Measurements from ENCODE around the gene MRNIP.
"Not testable (repeated sequence)": the region's sequence is repeated elsewhere in the genome, so short reads cannot be mapped to it uniquely, and the experiment has no call there.

MRNIP gene

GRCh38 chr5:179837076-179838011 is 21.3 kb downstream of the MRNIP start:
- no peak for DNase-seq

GRCh38 chr5:179836225-179837019 is 22.2 kb downstream of the MRNIP start:
- DNase-seq, result no peak

- not testable (repeated sequence) for DNase-seq
Observed at GRCh38 chr5:179834871-179835270, 23.7 kb downstream of the MRNIP start.

GRCh38 chr5:179834120-179834519 is 24.5 kb downstream of the MRNIP start:
- no peak for DNase-seq

DNA sequence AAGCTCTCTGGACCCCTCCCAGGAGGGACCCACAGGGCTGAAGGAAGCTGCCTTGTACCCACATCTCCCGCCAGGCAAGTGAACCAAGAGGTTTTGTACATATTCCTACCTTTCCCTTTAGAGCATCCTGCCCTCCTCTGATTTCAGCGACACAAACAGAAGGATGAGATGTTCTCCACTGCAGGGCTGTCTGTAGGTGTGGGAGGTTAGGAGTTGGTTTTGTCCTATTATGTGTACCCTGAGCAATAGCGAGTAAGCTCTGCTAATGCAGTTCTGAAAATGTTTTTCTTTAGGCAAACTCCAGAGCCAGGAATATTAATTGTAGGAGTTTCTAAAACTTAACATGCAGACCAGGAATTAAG is 24.9 kb downstream of the MRNIP start:
- DNase-seq, result no peak

DNA sequence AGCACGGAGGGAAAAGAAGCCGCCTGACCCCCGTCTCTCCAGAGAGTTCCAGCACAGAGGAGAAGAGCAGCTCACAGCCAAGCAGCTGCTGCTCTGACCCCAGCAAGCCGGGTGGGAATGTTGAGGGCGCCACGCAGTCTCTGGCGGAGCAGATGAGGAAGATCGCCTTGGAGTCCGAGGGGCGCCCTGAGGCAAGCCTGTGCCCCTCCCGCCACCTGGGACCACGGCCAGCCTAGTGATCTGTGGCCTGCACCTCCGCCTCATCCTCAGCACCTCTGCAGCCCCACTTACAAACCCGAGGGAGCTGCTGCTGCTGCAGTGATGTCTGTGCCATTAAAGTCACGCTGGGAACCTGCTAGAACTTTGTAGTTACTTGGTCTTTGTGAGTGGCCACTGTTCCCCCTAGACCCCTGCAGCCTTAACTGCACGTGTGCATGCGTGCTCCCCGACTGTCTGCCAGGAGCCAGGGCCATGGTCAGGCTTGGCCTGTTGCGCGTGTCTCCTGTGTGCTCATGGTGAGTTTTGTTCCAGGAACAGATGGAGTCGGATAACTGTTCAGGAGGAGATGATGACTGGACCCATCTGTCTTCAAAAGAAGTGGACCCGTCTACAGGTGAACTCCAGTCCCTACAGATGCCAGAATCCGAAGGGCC is 25.4 kb downstream of the MRNIP start:
- DNase-seq, result no peak

DNA sequence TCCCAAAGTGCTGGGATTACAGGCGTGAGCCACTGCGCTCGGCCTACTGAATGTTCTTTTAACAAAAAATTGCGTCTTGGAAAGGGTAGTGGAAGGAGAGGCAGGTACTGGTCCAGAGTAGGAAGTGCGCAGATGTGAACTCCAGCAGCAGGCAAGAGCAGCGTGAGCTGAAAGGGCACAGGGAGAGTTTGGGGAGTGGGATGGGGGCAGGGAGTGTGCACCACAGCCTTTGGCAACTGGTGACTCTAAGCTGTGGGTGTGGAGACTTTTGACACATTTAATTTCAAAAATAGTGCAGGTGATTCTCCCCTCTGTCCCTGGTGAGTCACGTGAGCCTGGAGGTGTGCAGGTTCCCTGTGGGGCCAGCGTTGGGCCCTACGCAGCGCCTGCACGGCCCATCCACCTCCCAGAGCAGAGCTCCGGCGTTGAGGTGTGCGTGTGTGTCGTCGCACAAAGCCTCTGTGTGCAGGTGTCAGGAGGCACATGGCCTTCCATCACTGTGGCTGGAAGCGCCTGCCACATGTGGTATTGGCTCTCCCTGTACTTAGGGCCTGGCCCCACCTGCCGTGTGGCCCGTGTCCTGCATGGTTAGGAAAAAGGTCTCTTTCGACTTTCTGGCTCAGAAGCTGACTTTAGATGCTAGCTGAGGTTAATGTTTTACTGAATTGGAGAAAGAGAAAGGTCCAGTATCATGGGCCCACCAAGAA is 26.4 kb downstream of the MRNIP start:
- DNase-seq, result no peak

- DNase-seq, result no peak
Observed at GRCh38 chr5:179830818-179831468, 27.7 kb downstream of the MRNIP start.

- DNase-seq, result no peak
Observed at GRCh38 chr5:179829732-179830435, 28.7 kb downstream of the MRNIP start.

DNA sequence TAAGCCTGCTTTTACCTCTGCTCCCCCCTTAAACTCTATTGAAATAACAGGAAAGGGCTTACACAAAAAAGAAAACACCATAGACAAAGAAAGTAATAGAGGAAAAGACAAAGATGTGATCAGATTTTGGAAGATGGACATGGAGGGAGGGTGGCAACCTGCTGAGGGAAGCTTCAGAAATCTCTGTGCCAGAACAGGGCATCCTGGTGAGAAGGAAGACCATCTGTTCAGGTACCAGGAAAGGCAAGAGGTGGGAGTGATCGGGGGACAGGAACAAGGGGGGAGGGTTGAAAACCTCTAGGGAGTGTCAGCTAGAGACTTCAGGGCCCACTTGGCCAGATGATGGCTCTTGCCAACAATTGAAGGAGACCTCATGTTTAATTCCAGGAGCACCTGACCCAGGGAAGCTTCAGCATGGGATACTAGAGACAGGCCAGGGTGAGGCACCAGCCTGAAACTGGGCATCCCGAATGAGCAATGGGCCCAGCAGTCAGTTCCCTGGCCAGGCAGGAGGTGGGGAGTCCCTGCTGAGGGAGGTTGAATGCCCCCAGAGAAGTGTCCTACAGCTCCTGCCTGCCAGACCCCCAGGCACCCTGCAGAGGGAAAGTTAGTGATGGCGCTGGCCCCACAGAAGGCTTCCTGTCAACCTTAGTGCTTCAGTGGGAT is 29.7 kb downstream of the MRNIP start:
- no peak for DNase-seq

GRCh38 chr5:179827680-179828079 is 30.9 kb downstream of the MRNIP start:
- DNase-seq, result peak; percentile 57

GRCh38 chr5:179825655-179826182 is 32.9 kb downstream of the MRNIP start:
- DNase-seq, result no peak

GRCh38 chr5:179824745-179825112 is 33.9 kb downstream of the MRNIP start:
- no peak for DNase-seq

DNA sequence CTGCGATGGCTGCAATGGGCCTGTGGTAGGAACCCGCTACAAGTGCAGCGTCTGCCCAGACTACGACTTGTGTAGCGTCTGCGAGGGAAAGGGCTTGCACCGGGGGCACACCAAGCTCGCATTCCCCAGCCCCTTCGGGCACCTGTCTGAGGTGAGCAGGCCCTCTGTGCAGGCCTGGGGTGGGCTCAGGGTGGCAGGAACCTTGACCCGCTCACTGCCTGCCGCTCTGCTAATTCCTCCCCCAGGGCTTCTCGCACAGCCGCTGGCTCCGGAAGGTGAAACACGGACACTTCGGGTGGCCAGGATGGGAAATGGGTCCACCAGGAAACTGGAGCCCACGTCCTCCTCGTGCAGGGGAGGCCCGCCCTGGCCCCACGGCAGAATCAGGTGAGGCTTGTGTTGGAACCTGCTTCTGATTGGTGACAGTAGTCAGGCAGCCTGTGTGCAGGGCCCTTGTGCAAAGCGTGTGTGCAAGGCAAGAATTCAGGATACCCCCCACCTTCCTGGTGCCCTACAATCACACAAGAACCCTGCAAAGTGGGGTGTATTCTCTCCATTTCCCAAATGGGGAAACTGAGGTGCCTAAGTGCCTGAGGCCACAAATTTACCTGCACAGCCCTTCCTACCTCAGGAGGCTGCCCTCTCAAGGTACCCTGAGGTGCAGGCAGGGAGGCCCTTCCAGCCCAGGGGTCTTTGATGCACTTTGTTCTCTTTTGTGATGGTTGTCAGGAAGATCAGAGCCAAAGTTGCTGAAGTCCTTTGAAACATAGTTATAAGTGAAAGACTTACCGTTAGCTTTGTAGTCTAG is 34.5 kb downstream of the MRNIP start:
- DNase-seq, result no peak

DNA sequence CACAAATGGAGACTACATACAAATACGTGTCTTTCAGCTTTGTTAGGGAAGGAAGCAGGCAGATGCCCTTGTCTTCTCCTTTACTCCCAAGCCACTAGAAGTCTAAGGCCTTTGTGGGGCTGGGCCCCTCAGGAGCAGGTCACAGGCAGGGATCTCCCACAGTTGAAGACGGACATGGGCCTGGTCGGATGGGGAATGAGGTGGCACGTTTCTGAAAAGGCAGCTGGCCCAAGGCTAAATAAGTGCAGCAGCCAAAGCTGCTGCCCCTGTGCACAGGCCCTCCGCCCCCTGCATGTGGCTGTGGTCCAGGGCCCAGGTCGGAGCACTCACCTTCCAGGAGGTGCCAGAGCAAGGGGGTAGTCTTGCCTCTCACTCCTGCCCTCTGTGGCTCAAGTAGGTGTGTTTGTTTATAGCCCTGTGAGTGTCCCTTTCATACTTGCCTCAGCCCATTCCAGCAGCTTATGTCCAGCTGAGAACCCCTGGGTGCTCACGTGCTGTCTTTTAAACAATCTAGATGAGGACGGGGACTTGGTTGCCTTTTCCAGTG is 36.1 kb downstream of the MRNIP start:
- DNase-seq, result no peak

DNA sequence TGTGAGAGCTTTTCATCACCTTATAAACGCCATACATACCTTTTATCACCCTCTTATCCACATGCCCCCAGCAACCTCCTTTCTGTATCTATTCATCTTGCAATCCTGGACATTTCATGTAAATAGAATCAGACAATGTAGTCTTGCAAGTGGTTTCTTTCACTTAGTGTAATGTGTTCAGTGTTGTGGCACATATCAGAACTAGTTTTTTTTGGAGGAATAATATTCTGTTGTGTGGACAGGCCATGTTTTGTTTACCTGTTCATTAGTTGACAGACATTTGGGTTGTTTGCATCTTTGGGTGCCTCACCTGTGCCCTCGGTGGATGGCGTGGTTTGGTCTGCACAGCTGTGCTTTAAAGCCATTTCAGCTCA is 36.6 kb downstream of the MRNIP start:
- no peak for DNase-seq

DNA sequence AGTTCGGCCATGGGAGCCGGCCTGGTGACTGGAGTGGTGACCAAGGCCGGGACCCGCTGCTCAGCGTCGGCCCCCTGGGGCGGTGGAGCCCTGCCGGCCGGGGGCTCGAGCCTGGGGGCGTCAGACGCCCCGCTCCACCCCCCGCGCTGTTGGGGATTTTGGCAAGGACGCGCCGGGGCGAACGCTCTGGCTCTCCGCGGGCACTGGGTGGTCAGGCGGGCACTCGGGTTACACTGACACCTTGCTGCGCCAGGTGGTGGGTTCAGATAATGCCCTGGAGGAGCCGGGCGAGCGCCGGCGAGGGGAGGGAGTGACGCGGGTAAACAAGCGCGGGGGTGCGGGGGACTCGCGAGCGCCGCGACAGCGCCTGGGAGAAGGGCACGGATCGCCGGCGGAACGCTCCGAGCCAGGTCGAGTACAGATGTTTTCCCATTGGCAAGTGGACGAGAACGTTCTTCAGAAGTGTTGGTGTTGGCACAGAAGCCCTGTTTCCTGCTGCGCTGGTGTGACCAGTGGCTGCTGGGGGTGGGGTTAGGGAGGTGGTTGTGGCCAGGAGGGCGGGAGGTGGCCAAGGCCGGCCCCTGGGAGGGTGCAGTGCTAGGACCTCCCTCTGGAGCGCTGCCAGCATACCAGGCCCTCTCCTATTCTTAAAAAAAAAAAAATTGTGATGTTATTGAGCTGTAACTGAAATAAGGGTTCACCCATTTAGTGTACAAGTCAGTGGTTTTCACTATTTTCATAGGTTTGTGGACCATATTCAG is 37.1 kb downstream of the MRNIP start:
- peak; percentile 90 for DNase-seq

DNA sequence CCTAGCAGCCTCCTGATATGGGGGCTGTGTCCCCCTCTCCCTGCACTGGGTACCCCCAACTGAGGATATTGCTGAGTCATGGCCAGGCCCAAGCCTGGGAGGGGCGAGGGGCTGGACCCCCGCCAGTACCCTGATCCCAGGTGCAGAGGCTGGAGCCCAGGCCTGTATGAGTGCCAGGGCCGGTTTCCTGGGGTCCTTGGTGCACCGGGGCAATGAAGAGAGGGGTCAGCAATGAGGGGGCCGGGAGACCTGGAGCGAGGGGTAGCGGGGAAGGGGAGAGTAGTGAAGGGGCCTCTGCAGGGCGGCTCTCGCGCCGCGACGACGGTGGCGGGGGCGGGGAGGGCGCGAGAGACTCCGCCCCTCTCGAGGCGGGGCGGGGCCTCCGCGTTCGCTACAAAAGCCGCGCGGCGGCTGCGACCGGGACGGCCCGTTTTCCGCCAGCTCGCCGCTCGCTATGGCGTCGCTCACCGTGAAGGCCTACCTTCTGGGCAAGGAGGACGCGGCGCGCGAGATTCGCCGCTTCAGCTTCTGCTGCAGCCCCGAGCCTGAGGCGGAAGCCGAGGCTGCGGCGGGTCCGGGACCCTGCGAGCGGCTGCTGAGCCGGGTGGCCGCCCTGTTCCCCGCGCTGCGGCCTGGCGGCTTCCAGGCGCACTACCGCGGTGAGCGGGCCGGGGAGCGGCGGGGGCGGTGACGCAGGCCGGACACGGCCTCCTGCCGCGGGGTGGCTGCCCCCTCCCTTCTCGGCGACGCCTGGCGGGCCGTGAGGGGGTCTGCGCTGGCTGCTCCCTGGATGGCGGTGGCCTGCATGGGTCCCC is 37.9 kb downstream of the MRNIP start, which contains the start of gene SQSTM1:
SQSTM1 (plus strand) TSS at position 423 of the 815 bp plus-strand sequence; CDS start at position 455, 32 bp downstream.
- DNase-seq, result peak; percentile 77
